SIG-M5 treated with dmso at 0.1 percent for 504 hours (cell line): Measurements from ENCODE around the gene ABCC1.

Experiments
- DNase-seq: peaks from one replicate; lab custom pipeline; 2025; ENCODE audit not compliant: unreplicated experiment; lab: John Stamatoyannopoulos, UW

The ABCC1 gene

GRCh38 chr16:16042076-16042475 is 92.7 kb downstream of the ABCC1 start:
- DNase-seq = no peak

- no peak for DNase-seq
Measured at GRCh38 chr16:16045296-16045695, 95.9 kb downstream of the ABCC1 start.

GRCh38 chr16:16045879-16046278 is 96.5 kb downstream of the ABCC1 start:
- DNase-seq = peak; percentile 2

- DNase-seq = no peak
Measured at GRCh38 chr16:16047761-16048160, 98.3 kb downstream of the ABCC1 start.

GRCh38 chr16:16048904-16049582 is 99.6 kb downstream of the ABCC1 start:
- no peak for DNase-seq

- DNase-seq = no peak
Measured at GRCh38 chr16:16050106-16050505, 100.7 kb downstream of the ABCC1 start.

- DNase-seq = no peak
Measured at GRCh38 chr16:16051132-16051531, 101.7 kb downstream of the ABCC1 start.

- DNase-seq = no peak
Measured at GRCh38 chr16:16052916-16053315, 103.5 kb downstream of the ABCC1 start.

GRCh38 chr16:16057102-16057501 is 107.7 kb downstream of the ABCC1 start:
- DNase-seq = no peak

- no peak for DNase-seq
Measured at GRCh38 chr16:16059160-16059559, 109.7 kb downstream of the ABCC1 start.

- no peak for DNase-seq
Measured at GRCh38 chr16:16059895-16060590, 110.6 kb downstream of the ABCC1 start.

GRCh38 chr16:16062023-16062937 is 112.9 kb downstream of the ABCC1 start:
- peak; percentile 79 for DNase-seq

GRCh38 chr16:16063683-16064082 is 114.3 kb downstream of the ABCC1 start:
- DNase-seq = no peak

GRCh38 chr16:16064874-16065384 is 115.5 kb downstream of the ABCC1 start:
- no peak for DNase-seq

- no peak for DNase-seq
Measured at GRCh38 chr16:16067127-16067526, 117.7 kb downstream of the ABCC1 start.

GRCh38 chr16:16071631-16072244 is 122.3 kb downstream of the ABCC1 start:
- no peak for DNase-seq

GRCh38 chr16:16073001-16073545 is 123.7 kb downstream of the ABCC1 start:
- DNase-seq = no peak

- peak; percentile 78 for DNase-seq
Measured at GRCh38 chr16:16073891-16074881, 124.8 kb downstream of the ABCC1 start.
